ENCODE data around the gene CTIF. TPM values are rescaled to one million over a fixed set of nuclear protein-coding genes. Genes with fewer than 3 reads are reported as not detected.

The CTIF gene
- 10 to 100 TPM; 21.2 to 82.8 (median 68.0) TPM for total RNA-seq
- 10 to 100 TPM; 63.7 to 93.0 TPM for polyA plus RNA-seq
- long read RNA-seq, donor 1, partial matches to known transcripts: 10 of 36 reads
- long read RNA-seq, donor 1, other reads (novel, unspliced or antisense): 26 of 36 reads
- long read RNA-seq, donor 2, full-length matches to known transcripts: 8 of 43 reads
- long read RNA-seq, donor 2, partial matches to known transcripts: 18 of 43 reads
- long read RNA-seq, donor 2, other reads (novel, unspliced or antisense): 17 of 43 reads
- long read RNA-seq, donor 3, full-length matches to known transcripts: 2 of 83 reads
- long read RNA-seq, donor 3, partial matches to known transcripts: 19 of 83 reads
- long read RNA-seq, donor 3, other reads (novel, unspliced or antisense): 62 of 83 reads

DNA sequence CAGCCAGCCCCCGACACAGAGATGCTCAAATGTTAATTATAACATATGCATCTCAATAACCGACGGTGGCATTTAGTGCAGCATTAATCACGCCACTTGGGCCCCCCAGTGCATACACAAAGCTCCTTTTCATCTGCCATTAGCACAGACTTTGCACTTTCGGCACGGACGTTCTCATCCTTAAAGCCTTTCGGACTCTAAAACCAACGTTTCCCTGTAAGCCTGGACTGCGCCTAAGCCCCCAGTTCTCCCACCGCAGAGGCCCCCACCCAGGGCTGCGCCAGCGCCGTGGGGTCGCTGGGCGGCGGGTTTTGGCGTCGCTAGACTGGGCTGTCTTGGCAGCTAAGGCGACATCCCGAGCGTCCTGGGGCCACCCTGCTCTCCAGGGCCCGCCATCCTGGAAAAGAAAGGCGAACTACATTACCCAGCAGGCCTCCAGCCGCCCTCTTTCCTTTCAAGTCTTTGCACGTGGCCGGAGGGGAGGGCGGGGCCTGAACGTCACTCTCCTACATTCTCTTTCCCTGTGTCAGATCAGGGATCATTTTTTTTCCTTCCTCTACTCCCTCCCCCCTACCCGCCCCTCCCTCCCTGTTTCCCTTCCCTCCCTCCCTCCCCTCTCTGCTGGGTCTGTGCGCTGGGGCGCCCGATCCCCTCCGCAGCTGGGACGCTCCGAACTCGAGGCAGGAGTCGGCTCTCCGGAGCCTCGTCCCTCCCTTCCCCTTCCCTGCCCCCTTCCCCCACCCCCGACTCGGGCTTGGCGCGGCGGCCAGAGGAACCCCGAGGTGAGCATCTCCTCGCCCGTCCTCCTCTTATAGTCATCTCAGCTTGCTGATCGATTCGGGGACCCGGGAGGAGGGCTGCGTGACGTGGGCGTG, at the start of gene CTIF:
Gene CTIF, plus strand, starts transcription at position 501 of the 875 bp plus-strand sequence. CDS start 80,535 bp downstream, outside the sequence.
- no peaks in the 10 kb centered on the region for H3K36me3 ChIP-seq
- WGBS, 4 donors: 1 to 5% (median 3%) methylated on average over 38 to 54 of the region's 54 CpGs
- ATAC-seq (peak; percentile 90 to 94 (median 92)), DNase-seq (peak; percentile 95 to 98 (median 97))
- H3K9me3 ChIP-seq: no peaks in the 10 kb centered on the region
- intact Hi-C loops (cut with DNase I): loop anchor here in 8 of 10 donors (2.0 to 10.0 kb wide), 9 partner anchors 44 to 129 kb away; no protein-coding TSS in a partner anchor
- H3K27ac ChIP-seq: peak within 1 kb of the TSS; percentile 89 to 98 (median 96)
- TF ChIP-seq POLR2A (IDR thresholded peaks at IDR 0.05): peak in 1 of 2 donors; percentile 59
- TF ChIP-seq CTCF (IDR thresholded peaks at IDR 0.05): peak in 2 of 12 donors; percentile 4 to 12
- no peaks in the 10 kb centered on the region for H3K27me3 ChIP-seq
- H3K4me1 ChIP-seq: peaks cover 0 to 40% (median 22%) of the 10 kb centered on the region in 12 donors
- H3K4me3 ChIP-seq: peak within 1 kb of the TSS; percentile 70 to 93 (median 78)

- no peak for TF ChIP-seq CTCF (IDR thresholded peaks at IDR 0.05)
- TF ChIP-seq POLR2A (IDR thresholded peaks at IDR 0.05): no peak
- peaks cover 0 to 5% (median 0%) of the 10 kb centered on the region in 12 donors for H3K9me3 ChIP-seq
- H3K4me1 ChIP-seq: peaks cover 0 to 41% (median 21%) of the 10 kb centered on the region in 12 donors
- no peak for DNase-seq
- peak overlapping the region in 6 of 12 donors; percentile 4 to 63 (median 41) for H3K27ac ChIP-seq
- no peak overlapping the region for H3K4me3 ChIP-seq
- 71 to 75% (median 73%) methylated on average over 2 of the region's 2 CpGs for WGBS, 4 donors
- no peaks in the 10 kb centered on the region for H3K27me3 ChIP-seq
- no peaks in the 10 kb centered on the region for H3K36me3 ChIP-seq
- no peak for ATAC-seq
- intact Hi-C loops (cut with DNase I): loop anchor here in 3 of 10 donors (5.0 kb wide), 2 partner anchors 47 to 157 kb away; partner anchors contain the start of gene CTIF (in 2 of the 3)
Measured at GRCh38 chr18:48490641-48491293, 48.1 kb upstream of the CTIF start.

GRCh38 chr18:48492880-48493279, 46.0 kb upstream of the CTIF start:
- Histone ChIP-seq H3K27ac (no peak overlapping the region), H3K9me3 (peaks cover 0 to 8% (median 0%) of the 10 kb centered on the region in 12 donors), H3K36me3 (no peaks in the 10 kb centered on the region), H3K27me3 (no peaks in the 10 kb centered on the region), H3K4me3 (no peak overlapping the region), H3K4me1 (peaks cover 0 to 34% (median 20%) of the 10 kb centered on the region in 12 donors)
- intact Hi-C loops (cut with DNase I): loop anchor here in 3 of 10 donors (5.0 kb wide), 2 partner anchors 44 to 154 kb away; partner anchors contain the start of gene CTIF (in 2 of the 3)
- no peak for DNase-seq
- ATAC-seq: no peak
- TF ChIP-seq POLR2A (IDR thresholded peaks at IDR 0.05) (no peak), CTCF (IDR thresholded peaks at IDR 0.05) (no peak)
- WGBS, 4 donors: 89 to 97% (median 95%) methylated on average over 8 of the region's 8 CpGs

Measured in heart left ventricle (tissue), 16 donors.